ENCODE measurements around the gene WBP2.

Gene WBP2

GRCh38 chr17:75822800-75823166 lies 32.4 kb downstream of the WBP2 start:
- TF ChIP-seq CTCF (IDR thresholded peaks at IDR 0.05; ENCODE audit: low read depth, low read length) = no peak
- DNase-seq (ENCODE audit: extremely low read depth, low read depth) = no peak

DNA sequence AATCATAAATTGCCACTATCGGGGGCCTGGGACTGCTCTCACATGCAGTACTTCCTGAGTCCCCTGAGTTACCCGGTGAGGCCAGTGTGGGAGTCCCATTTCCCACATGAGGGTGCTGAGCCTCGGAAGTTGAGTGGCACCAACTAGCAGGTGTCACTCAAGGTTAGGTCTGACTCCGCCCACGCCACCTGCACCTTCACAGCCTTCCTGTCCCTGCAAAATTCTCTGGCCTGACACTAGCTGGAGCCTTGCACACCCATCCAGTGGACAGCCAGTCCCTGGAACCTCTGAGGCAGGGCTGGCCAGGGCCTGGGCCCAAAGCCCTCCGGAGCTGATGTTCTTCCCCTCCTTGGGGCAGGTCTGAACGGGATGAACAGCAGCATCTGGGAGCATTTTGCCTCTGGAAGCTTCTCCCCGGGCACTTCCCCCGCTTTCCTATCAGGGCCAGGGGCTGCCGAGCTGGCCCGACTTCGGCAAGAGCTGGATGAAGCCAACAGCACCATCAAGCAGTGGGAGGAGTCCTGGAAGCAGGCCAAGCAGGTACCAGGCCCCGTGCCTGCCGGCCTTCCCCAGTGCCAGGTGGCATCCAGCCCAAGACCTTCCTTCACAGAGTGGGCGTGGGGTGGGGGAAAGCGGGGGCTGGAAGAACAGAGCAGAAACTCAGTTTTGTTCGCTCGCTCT lies 32.9 kb downstream of the WBP2 start:
- no peak for TF ChIP-seq CTCF (IDR thresholded peaks at IDR 0.05; ENCODE audit: low read depth, low read length)
- no peak for DNase-seq (ENCODE audit: extremely low read depth, low read depth)

GRCh38 chr17:75821552-75821951 lies 33.6 kb downstream of the WBP2 start:
- TF ChIP-seq CTCF (IDR thresholded peaks at IDR 0.05; ENCODE audit: low read depth, low read length) = no peak
- DNase-seq (ENCODE audit: extremely low read depth, low read depth) = no peak

DNA sequence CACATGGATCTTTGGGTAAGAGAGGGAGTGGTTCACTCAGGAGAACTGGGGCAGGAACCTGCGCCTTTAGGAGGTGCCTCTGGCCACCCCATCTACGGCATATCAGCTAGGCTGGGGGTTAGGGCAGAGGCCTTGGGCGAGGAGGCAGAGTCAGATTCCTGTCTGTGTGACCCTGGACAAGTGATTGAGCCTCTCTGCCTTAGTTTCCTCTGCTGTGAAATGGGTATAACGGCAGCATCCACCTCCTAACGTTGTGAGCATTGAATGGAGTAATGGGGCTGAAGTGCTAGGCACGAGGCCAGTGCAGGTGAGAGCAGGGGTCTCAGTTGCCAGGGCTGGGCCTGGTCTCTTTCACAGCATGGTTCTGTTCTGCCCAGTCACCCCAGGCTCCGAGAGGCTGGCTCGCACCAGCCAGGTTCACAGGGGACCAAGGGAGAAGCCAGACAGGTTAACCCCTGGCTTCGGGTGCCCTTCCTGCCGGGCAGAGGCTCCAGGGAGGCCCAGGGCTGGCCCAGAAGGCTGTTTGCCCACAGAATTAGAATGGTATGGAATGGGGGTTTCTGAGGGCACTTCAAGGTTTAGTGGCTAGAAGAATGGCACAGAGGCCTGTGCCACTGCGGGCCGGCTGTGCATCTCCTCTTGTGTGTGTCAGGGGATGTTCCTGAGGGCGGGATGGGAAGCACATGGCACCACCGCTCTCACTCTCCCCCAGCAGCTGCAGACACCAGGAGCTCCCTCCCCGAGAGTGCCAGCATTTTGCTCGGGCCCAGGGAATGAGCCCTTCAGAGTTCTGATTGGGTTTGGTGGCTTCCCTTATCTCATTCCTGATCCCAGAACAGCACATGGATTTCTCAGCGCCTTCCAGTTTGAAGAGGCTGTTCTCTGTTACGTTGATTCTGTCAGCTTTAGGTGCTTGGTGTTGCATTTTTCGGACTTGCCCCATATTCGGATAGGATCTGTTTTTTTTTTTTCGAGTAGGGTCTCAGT lies 34.7 kb downstream of the WBP2 start:
- DNase-seq (ENCODE audit: extremely low read depth, low read depth) = no peak
- no peak for TF ChIP-seq CTCF (IDR thresholded peaks at IDR 0.05; ENCODE audit: low read depth, low read length)

GRCh38 chr17:75819678-75820077 lies 35.5 kb downstream of the WBP2 start:
- no peak for DNase-seq (ENCODE audit: extremely low read depth, low read depth)
- TF ChIP-seq CTCF (IDR thresholded peaks at IDR 0.05; ENCODE audit: low read depth, low read length) = no peak

GRCh38 chr17:75819116-75819515 lies 36.0 kb downstream of the WBP2 start:
- no peak for TF ChIP-seq CTCF (IDR thresholded peaks at IDR 0.05; ENCODE audit: low read depth, low read length)
- DNase-seq (ENCODE audit: extremely low read depth, low read depth) = no peak

DNA sequence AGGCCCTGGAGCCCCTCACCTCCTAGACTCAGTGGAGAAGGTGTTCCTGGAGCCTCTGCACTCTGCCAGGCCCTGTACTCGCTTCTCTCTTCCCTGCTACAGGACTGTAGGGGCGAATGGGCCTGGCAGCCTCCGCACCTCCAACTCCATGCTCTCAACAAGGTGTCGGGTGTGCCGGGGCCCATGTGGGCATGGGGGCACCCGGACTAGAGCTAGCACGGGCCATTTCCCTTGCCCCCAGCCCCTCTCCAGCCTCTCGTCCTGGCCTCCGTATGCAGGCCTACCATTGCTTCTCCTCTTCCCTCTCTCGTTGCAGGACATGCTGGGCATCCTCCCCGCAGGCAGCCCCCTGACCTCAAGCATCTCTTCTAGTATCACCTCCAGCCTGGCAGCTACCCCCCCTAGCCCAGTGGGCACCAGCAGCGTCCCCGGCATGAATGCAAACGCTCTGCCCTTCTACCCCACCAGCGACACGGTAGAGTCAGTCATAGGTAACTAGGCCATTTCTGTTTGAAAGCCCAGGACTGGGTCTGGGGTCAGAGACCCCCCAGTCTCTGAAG lies 36.7 kb downstream of the WBP2 start:
- no peak for TF ChIP-seq CTCF (IDR thresholded peaks at IDR 0.05; ENCODE audit: low read depth, low read length)
- no peak for DNase-seq (ENCODE audit: extremely low read depth, low read depth)

All from AG09319 (cell line).